Colonic mucosa (tissue), 4 donors: ENCODE data around the gene GRK5. TPM values are rescaled to one million over a fixed set of nuclear protein-coding genes. Genes with fewer than 3 reads are reported as not detected.

Source experiments
- DNase-seq: peaks from one replicate; pipeline ENCODE4 v3.0.0-alpha.2; 2020
- H3K27ac ChIP-seq: fragments of 200-600 bp; one replicate; pipeline ENCODE4 v1.8.0; 2021
- H3K27me3 ChIP-seq: fragments of 200-600 bp; one replicate; pipeline ENCODE4 v1.8.0; 2021
- H3K36me3 ChIP-seq: fragments of 200-600 bp; one replicate; pipeline ENCODE4 v1.8.0; 2021
- H3K4me1 ChIP-seq: fragments of 200-600 bp; one replicate; pipeline ENCODE4 v1.8.0; 2021; ENCODE audit warnings: mild to moderate bottlenecking
- H3K4me3 ChIP-seq: fragments of 200-600 bp; one replicate; pipeline ENCODE4 v1.8.0; 2021
- H3K9ac ChIP-seq, 2 donors: one replicate each; pipeline ENCODE4 v1.7.0; 2013; ENCODE audit warnings: control low read depth in 2 of 2, low read depth in 2 of 2, low read length in 2 of 2
- H3K9me3 ChIP-seq: fragments of 200-600 bp; one replicate; pipeline ENCODE4 v1.8.0; 2021
- intact Hi-C: fragments of 100-400 bp; cut with DNase I; formaldehyde crosslinking; loops from one replicate; pipeline ENCODE4 v1.14.1; 2022
- total RNA-seq, 2 donors: library from RNA; stranded (reverse); fragmentation: NEBNext Ultra II Directional in 1 of 2; extraction: Animal tissue kit (Norgen Biotek cat#: 25700) in 1 of 2; gene quantifications; one replicate each; pipeline ENCODE4 v1.2.1, GENCODE V29; 2021
- TF ChIP-seq, protein P1 (sequence below): fragments of 200-600 bp; IDR thresholded peaks from one replicate; pipeline ENCODE4 v1.8.0; 2022; ENCODE audit warnings: antibody characterized with exemption, mild to moderate bottlenecking
- donor health status: healthy.
- donor health status: DM: no; HTN: no; CAD: no.
- donor health status: DM: no; HTN: no; CAD: no.

The GRK5 gene
- total RNA-seq, 2 donors from 2014 or later: 4.6 to 12.7 TPM

- intact Hi-C loops: no loop called here
- DNase-seq: no peak
- Histone ChIP-seq H3K4me3 (no peak overlapping the region), H3K9ac (no peak overlapping the region), H3K27ac (no peak overlapping the region), H3K27me3 (no peaks in the 10 kb centered on the region), H3K36me3 (no peaks in the 10 kb centered on the region), H3K4me1 (no peaks in the 10 kb centered on the region), H3K9me3 (no peaks in the 10 kb centered on the region)
- TF ChIP-seq, protein P1, sequence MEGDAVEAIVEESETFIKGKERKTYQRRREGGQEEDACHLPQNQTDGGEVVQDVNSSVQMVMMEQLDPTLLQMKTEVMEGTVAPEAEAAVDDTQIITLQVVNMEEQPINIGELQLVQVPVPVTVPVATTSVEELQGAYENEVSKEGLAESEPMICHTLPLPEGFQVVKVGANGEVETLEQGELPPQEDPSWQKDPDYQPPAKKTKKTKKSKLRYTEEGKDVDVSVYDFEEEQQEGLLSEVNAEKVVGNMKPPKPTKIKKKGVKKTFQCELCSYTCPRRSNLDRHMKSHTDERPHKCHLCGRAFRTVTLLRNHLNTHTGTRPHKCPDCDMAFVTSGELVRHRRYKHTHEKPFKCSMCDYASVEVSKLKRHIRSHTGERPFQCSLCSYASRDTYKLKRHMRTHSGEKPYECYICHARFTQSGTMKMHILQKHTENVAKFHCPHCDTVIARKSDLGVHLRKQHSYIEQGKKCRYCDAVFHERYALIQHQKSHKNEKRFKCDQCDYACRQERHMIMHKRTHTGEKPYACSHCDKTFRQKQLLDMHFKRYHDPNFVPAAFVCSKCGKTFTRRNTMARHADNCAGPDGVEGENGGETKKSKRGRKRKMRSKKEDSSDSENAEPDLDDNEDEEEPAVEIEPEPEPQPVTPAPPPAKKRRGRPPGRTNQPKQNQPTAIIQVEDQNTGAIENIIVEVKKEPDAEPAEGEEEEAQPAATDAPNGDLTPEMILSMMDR: no peak
Observed at GRCh38 chr10:119296703-119297102, 89.3 kb downstream of the GRK5 start.

DNA sequence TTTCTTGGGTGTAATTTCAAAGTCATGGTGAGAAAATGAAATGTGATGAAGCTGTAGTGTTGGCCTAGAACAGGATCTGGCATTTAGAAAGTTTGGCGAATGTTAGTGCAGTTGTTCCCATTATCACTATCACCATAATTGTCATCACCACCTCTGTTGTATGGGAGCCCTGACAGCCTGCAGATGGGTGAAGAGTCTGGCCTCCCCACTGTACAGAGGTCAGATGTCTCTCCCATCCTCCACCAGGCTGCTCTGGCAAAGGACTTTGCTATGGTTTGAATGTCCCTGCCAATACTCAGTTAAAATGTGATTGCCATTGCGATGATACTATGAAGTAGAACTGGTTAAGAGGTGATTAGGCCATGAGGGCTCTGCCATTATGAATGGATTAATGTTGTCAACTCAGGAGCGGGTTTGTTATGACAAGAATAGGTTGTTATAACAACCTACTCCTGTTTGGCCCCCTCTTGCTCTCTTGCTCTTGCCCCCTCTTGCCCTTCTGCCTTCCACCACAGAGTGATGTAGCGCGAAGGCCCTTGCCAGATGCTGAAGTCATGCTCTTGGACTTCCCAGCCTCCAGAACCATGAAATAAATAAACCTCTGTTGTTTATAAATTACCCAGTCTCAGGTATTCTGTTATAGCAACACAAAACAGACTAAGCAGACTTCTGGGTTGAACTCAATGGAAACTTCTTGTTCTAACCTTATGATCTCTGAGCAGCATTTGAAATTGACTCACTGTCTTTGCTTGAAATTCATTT is 90.0 kb downstream of the GRK5 start:
- TF ChIP-seq, protein P1: no peak
- no peaks in the 10 kb centered on the region for H3K36me3 ChIP-seq
- H3K4me3 ChIP-seq: no peak overlapping the region
- no peak overlapping the region for H3K9ac ChIP-seq
- H3K9me3 ChIP-seq: no peaks in the 10 kb centered on the region
- intact Hi-C loops: no loop called here
- no peaks in the 10 kb centered on the region for H3K27me3 ChIP-seq
- no peak overlapping the region for H3K27ac ChIP-seq
- no peaks in the 10 kb centered on the region for H3K4me1 ChIP-seq
- no peak for DNase-seq

DNA sequence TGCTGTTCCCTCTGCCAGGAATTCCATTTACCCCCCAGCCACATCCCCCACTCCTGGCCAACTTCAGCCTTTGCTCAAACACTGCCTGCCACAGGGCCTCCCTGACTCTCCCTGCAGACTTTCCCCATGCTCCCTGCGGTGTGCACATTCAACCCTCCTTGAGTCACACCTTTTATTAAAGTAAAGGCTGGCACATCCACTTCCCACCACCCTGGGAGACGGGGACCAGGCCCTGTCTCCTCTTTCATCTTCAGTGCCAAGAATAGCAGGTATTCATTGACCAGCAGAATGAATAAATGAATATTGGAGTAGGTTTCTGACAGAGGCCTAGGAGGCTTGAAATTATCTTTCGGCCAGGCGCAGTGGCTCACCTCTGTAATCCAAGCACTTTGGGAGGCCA is 91.4 kb downstream of the GRK5 start:
- no peak for DNase-seq
- Histone ChIP-seq H3K27me3 (no peaks in the 10 kb centered on the region), H3K9me3 (no peaks in the 10 kb centered on the region), H3K36me3 (no peaks in the 10 kb centered on the region), H3K4me3 (no peak overlapping the region), H3K4me1 (no peaks in the 10 kb centered on the region), H3K27ac (no peak overlapping the region), H3K9ac (no peak overlapping the region)
- intact Hi-C loops: no loop called here
- TF ChIP-seq, protein P1: no peak

- Histone ChIP-seq H3K9me3 (no peaks in the 10 kb centered on the region), H3K36me3 (no peaks in the 10 kb centered on the region), H3K9ac (no peak overlapping the region), H3K27me3 (no peaks in the 10 kb centered on the region), H3K4me1 (no peaks in the 10 kb centered on the region), H3K27ac (no peak overlapping the region), H3K4me3 (no peak overlapping the region)
- no peak for DNase-seq
- TF ChIP-seq, protein P1: no peak
- intact Hi-C loops: no loop called here
Observed at GRCh38 chr10:119299531-119299930, 92.2 kb downstream of the GRK5 start.

DNA sequence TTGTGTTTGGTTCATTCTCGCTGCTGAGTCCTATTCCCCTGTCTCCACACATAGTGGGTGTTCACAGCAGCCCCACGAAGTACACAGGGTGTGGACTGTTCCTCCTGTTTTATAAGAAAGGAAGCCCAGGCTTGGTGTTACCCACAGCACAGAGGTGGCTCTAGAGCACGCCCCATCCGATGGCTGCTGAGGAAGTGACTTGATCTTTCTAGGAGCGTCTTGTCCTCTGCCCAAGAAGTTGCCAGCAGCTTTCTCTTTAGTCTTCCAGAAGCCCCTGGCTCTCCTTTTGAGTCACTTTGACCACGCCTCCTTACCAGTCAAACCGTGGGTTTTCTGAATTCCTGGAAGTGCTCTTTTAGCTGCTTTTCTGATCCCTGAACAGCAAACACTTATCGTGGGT is 94.0 kb downstream of the GRK5 start:
- H3K36me3 ChIP-seq: no peaks in the 10 kb centered on the region
- intact Hi-C loops: no loop called here
- H3K9ac ChIP-seq: no peak overlapping the region
- TF ChIP-seq, protein P1: no peak
- H3K4me1 ChIP-seq: no peaks in the 10 kb centered on the region
- no peaks in the 10 kb centered on the region for H3K9me3 ChIP-seq
- no peak overlapping the region for H3K27ac ChIP-seq
- no peak for DNase-seq
- no peak overlapping the region for H3K4me3 ChIP-seq
- H3K27me3 ChIP-seq: no peaks in the 10 kb centered on the region
